Uterus (tissue), 4 donors: Measurements from ENCODE around the gene SNX27. TPM values are rescaled to one million over a fixed set of nuclear protein-coding genes. Genes with fewer than 3 reads are reported as not detected.

Experiments used
- DNase-seq, 2 donors: peaks; one replicate each; pipeline ENCODE4 v3.0.0-alpha.2; 2019 to 2020
- H3K27ac ChIP-seq, 2 donors: fragments of 200-600 bp; sonication (generic); 1 replicate in 1 of 2; 2 replicates in 1 of 2; pipeline ENCODE4 v1.5.1; 2016 to 2018
- H3K27me3 ChIP-seq, 2 donors: fragments of 200-600 bp; sonication (generic); one replicate each; pipeline ENCODE4 v1.5.1; 2018 to 2019; ENCODE audit warnings: control low read depth in 1 of 2
- H3K36me3 ChIP-seq, 2 donors: fragments of 200-600 bp; sonication (generic); one replicate each; pipeline ENCODE4 v1.5.1; 2019; ENCODE audit warnings: control low read depth in 1 of 2
- H3K4me1 ChIP-seq, 2 donors: fragments of 200-600 bp; sonication (generic); one replicate each; pipeline ENCODE4 v1.5.1; 2018 to 2019; ENCODE audit warnings: control low read depth in 1 of 2
- H3K4me3 ChIP-seq, 2 donors: fragments of 200-600 bp; sonication (generic); 1 replicate in 1 of 2; 2 replicates in 1 of 2; pipeline ENCODE4 v1.5.1; 2018 to 2019; ENCODE audit warnings: mild to moderate bottlenecking in 1 of 2
- H3K9me3 ChIP-seq, 2 donors: fragments of 200-600 bp; sonication (generic); one replicate each; pipeline ENCODE4 v1.5.1; 2019; ENCODE audit warnings: control low read depth in 1 of 2
- POLR2A ChIP-seq, 2 donors: fragments of 450-650 bp; IDR thresholded peaks; one replicate each; pipeline ENCODE4 v1.6.1; 2016; ENCODE audit warnings: antibody characterized with exemption in 2 of 2, mild to moderate bottlenecking in 1 of 2, moderate library complexity in 1 of 2
- intact Hi-C: fragments of 100-400 bp; cut with DNase I; formaldehyde crosslinking; loops from one replicate; pipeline ENCODE4 v1.15.1; 2023; ENCODE audit warnings: low total_unique reads
- total RNA-seq, 4 donors: library from RNA; depleted of rRNA in 3 of 4; stranded (reverse); fragments of >200 nt in 3 of 4; gene quantifications; one replicate each; pipeline versions ENCODE4 v1.1.0 to v1.2.4, GENCODE V29; 2014 to 2023
- TF ChIP-seq, protein P1 (sequence below), 4 experiments: fragments of 200-600 bp in 2 of 4; fragments of 450-650 bp in 2 of 4; sonication (generic) in 2 of 4; IDR thresholded peaks; one replicate each; pipeline ENCODE4 v1.5.1; 2016 to 2019; ENCODE audit warnings: antibody characterized with exemption in 4 of 4, mild to moderate bottlenecking in 2 of 4, moderate library complexity in 1 of 4
- donor health status: DM: yes; HTN: yes; CAD: no.

SNX27 gene
- total RNA-seq, 4 donors from 2014 or later, result 22.3 to 52.7 (median 42.4) TPM

GRCh38 chr1:151581451-151581850 lies 30.4 kb upstream of the SNX27 start:
- Histone ChIP-seq H3K27me3 (no peaks in the 10 kb centered on the region), H3K4me3 (no peak overlapping the region), H3K36me3 (no peaks in the 10 kb centered on the region), H3K9me3 (no peaks in the 10 kb centered on the region), H3K4me1 (no peaks in the 10 kb centered on the region), H3K27ac (no peak overlapping the region)
- no peak for DNase-seq
- intact Hi-C loops, result no loop called here
- TF ChIP-seq, protein P1, sequence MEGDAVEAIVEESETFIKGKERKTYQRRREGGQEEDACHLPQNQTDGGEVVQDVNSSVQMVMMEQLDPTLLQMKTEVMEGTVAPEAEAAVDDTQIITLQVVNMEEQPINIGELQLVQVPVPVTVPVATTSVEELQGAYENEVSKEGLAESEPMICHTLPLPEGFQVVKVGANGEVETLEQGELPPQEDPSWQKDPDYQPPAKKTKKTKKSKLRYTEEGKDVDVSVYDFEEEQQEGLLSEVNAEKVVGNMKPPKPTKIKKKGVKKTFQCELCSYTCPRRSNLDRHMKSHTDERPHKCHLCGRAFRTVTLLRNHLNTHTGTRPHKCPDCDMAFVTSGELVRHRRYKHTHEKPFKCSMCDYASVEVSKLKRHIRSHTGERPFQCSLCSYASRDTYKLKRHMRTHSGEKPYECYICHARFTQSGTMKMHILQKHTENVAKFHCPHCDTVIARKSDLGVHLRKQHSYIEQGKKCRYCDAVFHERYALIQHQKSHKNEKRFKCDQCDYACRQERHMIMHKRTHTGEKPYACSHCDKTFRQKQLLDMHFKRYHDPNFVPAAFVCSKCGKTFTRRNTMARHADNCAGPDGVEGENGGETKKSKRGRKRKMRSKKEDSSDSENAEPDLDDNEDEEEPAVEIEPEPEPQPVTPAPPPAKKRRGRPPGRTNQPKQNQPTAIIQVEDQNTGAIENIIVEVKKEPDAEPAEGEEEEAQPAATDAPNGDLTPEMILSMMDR (IDR thresholded peaks at IDR 0.05), result no peak
- TF ChIP-seq POLR2A (IDR thresholded peaks at IDR 0.05), result no peak

GRCh38 chr1:151581921-151582320 lies 29.9 kb upstream of the SNX27 start:
- DNase-seq, result no peak
- Histone ChIP-seq H3K4me1 (no peaks in the 10 kb centered on the region), H3K9me3 (no peaks in the 10 kb centered on the region), H3K4me3 (no peak overlapping the region), H3K27ac (no peak overlapping the region), H3K36me3 (no peaks in the 10 kb centered on the region), H3K27me3 (no peaks in the 10 kb centered on the region)
- TF ChIP-seq, protein P1 (IDR thresholded peaks at IDR 0.05), result no peak
- TF ChIP-seq POLR2A (IDR thresholded peaks at IDR 0.05), result no peak
- intact Hi-C loops, result no loop called here

DNA sequence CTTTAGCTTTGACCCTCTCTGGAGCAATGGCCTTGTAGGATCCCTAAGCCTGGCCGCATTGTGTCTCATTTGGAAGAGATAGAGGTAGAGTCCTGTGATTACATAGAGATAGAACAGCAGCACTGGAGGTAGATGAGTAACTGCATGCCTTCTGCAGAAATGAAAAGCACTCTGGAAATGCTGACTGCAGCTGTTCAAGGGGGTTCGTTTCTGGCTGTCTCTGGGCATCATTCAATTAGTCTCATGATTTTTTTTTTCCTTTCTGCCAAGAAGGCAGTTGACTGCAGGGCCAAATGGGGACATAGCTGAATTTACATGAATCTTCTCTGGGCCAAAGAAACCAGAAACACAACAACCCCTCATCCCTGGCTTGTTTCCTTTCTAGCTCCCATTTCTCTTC lies 28.1 kb upstream of the SNX27 start:
- TF ChIP-seq POLR2A (IDR thresholded peaks at IDR 0.05), result no peak
- TF ChIP-seq, protein P1 (IDR thresholded peaks at IDR 0.05), result no peak
- no peaks in the 10 kb centered on the region for H3K27me3 ChIP-seq
- no peak overlapping the region for H3K4me3 ChIP-seq
- intact Hi-C loops, result no loop called here
- no peaks in the 10 kb centered on the region for H3K4me1 ChIP-seq
- H3K9me3 ChIP-seq, result no peaks in the 10 kb centered on the region
- H3K36me3 ChIP-seq, result no peaks in the 10 kb centered on the region
- DNase-seq, result no peak
- no peak overlapping the region for H3K27ac ChIP-seq

- intact Hi-C loops, result no loop called here
- Histone ChIP-seq H3K27ac (peak overlapping the region in 1 of 2 donors; percentile 33), H3K4me3 (no peak overlapping the region)
These were observed 27.6 kb upstream of the SNX27 start for GRCh38 chr1:151584278-151584677.

GRCh38 chr1:151584780-151585179 lies 27.1 kb upstream of the SNX27 start:
- TF ChIP-seq POLR2A (IDR thresholded peaks at IDR 0.05), result no peak
- TF ChIP-seq, protein P1 (IDR thresholded peaks at IDR 0.05), result no peak
- Histone ChIP-seq H3K4me3 (no peak overlapping the region), H3K9me3 (no peaks in the 10 kb centered on the region), H3K4me1 (no peaks in the 10 kb centered on the region), H3K27me3 (no peaks in the 10 kb centered on the region), H3K36me3 (no peaks in the 10 kb centered on the region), H3K27ac (peak overlapping the region; percentile 22 to 33)
- intact Hi-C loops, result no loop called here
- no peak for DNase-seq

More at GRCh38 chr1:151584278-151584677, 27.6 kb upstream of the SNX27 start:
- TF ChIP-seq, protein P1 (IDR thresholded peaks at IDR 0.05), result no peak
- no peak for TF ChIP-seq POLR2A (IDR thresholded peaks at IDR 0.05)
- no peaks in the 10 kb centered on the region for H3K36me3 ChIP-seq
- H3K27me3 ChIP-seq, result no peaks in the 10 kb centered on the region
- no peaks in the 10 kb centered on the region for H3K9me3 ChIP-seq
- DNase-seq, result no peak
- no peaks in the 10 kb centered on the region for H3K4me1 ChIP-seq
